Parietal lobe (tissue), 2 donors: ENCODE data around the gene VSIR. TPM values are rescaled to one million over a fixed set of nuclear protein-coding genes. Genes with fewer than 3 reads are reported as not detected.

Experiments
- small RNA-seq: library from RNA; depleted of rRNA; stranded (forward); fragments of <200 nt; gene quantifications from one replicate; pipeline ENCODE3, GENCODE V24; 2014; ENCODE audit warnings: low replicate concordance
- total RNA-seq: library from RNA; depleted of rRNA; stranded (reverse); fragments of >200 nt; gene quantifications from one replicate; pipeline ENCODE4 v1.2.3, GENCODE V29; 2014

The VSIR gene
- total RNA-seq: 2.5 TPM

DNA sequence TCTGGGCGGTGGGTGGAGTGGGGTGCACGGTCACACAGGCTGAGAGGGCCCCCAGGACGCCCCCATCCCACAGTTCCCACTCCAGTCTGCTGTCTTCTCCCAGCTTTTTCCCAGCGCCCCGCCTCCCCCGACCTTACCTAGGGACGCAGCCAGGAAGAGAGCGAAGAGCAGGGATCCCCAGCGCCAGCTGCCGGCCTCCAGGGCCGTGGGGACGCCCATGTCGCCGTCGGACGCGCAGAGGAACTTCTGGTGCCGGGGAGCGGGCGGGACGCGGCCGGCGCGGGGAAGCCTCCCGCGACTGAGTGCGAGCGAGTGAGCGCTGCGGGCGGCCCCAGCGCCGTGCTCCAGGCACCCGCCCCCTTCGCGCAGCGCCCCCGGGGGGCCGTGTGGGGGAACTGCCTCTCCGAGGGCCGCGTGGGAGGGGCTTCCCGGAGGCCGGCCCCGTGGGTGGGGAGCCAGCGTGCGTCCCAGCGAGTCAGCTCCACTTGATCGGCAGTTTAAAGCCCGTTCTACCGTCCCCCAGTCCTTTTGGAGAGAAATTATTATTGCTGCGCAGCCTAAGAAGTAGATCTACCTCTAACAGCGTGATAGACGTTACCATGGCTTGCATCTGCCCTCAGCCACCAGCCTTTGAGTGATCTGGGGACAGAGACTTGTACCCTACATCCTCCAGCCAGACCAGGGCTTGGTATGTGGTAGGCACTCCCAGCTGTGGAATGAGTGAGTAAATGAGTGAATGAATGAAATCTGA lies at the start of gene VSIR:
Gene VSIR (minus strand): TSS at position 300 of the 751 bp plus-strand sequence. CDS start 81 bp downstream, at position 219.

DNA sequence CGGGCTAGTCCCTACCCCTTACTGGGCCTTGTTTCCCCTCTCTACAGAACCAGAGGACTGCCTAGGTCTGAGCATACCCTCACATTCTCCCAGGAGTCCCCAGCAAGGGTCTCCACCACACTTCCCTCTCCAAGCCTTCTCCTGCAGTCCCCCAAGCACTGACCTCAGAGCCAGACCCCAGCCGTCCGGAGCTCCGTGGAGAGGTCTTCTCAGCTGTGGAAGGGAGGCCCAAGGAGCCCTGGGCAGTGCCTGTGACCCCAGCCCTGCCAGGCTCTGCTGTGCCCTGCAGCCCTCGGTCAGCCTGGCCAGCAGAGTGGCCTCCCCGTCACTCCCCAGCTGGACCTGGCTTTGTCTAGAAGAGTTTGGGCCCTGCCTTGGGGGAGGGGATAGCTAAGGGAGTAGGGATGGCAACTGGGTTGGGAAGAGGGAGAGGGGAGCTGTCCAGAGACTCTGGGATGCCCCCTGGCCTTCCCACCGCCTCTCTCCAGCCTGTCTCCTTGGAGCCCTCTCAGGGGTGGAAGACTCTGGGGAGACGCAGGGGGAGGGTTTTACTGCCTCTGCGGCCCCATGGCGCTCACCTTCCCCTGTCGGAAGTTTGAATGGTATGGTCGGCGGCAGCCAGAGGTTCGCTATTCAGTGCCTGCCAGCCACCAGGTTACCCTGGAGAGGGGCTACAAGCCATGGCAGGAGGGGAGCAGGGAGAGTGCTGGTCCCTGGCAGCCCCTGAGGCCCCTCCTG lies 53.7 kb downstream of the VSIR start, which contains the start of gene C10orf105:
Gene C10orf105 (minus strand): TSS at position 315 of the 738 bp plus-strand sequence. CDS start 3,441 bp downstream, outside the sequence.

Small RNA genes within 50 kb of the gene (small RNA-seq; reads per million reads assigned to genes)
- gene MIR7152: 0.09 reads per million

Other genes with a start within 250 kb of the VSIR start
- 0.31 TPM for gene C10orf105, start 53.7 kb downstream of the VSIR start, total RNA-seq
- 426 TPM for gene PSAP, start 77.7 kb upstream of the VSIR start, total RNA-seq
- 7.8 TPM for gene CHST3, start 190.9 kb upstream of the VSIR start, total RNA-seq